Measurements from ENCODE around the gene SNX14.

SNX14 gene

DNA sequence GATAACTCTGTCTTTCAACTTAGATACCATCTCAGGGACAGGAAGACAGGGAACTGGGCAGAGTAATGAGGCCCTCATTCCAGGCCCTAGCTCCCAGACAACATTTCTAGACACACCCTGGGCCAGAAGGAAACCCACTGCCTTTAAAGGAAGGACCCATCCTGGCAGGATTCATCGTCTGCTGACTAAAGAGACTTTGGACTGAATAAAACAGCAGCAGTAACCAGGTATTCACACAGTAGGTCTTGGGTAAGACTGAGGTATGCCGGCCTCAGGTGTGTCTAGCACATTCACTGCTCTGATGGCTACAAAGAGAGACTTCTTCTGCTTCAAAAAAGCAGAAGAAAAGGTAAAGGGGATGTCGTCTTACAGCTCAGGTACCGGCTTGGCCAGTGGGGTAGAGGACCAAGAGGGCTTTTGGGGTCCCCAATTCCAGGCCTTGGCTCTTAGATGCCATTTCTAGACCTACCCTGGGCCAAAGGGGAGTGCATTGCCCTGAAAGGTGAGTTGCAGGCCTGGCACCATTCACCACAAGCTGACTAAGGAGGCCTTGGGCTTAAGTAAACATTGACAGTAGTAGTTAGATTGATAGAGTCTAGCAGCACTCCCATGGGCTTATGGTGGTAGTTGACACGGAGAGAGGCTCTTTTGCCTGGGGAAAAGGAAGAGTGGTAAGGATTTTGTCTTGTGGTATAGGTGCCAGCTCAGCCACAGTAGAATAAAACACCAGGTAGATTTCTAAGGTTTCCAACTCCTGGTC lies 13.4 kb downstream of the SNX14 start:
- TF ChIP-seq TAF1 (IDR thresholded peaks at IDR 0.05; ENCODE audit: low read depth) (no peak), RAD21 (IDR thresholded peaks at IDR 0.05; ENCODE audit: low read depth) (no peak), TEAD4 (IDR thresholded peaks at IDR 0.05) (no peak), EGR1 (IDR thresholded peaks at IDR 0.05) (no peak), FOXM1 (IDR thresholded peaks at IDR 0.05; ENCODE audit: borderline replicate concordance, low read depth) (no peak), TCF12 (IDR thresholded peaks at IDR 0.05; ENCODE audit: low read depth) (no peak), YY1 (IDR thresholded peaks at IDR 0.05; ENCODE audit: low read depth) (no peak), EP300 (IDR thresholded peaks at IDR 0.05; ENCODE audit: borderline replicate concordance) (no peak), CEBPB (IDR thresholded peaks at IDR 0.05) (no peak), ZBTB7A (IDR thresholded peaks at IDR 0.05; ENCODE audit: low read depth) (no peak)
- TF ChIP-seq, protein P1, sequence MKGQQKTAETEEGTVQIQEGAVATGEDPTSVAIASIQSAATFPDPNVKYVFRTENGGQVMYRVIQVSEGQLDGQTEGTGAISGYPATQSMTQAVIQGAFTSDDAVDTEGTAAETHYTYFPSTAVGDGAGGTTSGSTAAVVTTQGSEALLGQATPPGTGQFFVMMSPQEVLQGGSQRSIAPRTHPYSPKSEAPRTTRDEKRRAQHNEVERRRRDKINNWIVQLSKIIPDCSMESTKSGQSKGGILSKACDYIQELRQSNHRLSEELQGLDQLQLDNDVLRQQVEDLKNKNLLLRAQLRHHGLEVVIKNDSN (IDR thresholded peaks at IDR 0.05) = no peak
- TF ChIP-seq, protein P2, sequence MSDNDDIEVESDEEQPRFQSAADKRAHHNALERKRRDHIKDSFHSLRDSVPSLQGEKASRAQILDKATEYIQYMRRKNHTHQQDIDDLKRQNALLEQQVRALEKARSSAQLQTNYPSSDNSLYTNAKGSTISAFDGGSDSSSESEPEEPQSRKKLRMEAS (IDR thresholded peaks at IDR 0.05) = no peak
- TF ChIP-seq, protein P3, sequence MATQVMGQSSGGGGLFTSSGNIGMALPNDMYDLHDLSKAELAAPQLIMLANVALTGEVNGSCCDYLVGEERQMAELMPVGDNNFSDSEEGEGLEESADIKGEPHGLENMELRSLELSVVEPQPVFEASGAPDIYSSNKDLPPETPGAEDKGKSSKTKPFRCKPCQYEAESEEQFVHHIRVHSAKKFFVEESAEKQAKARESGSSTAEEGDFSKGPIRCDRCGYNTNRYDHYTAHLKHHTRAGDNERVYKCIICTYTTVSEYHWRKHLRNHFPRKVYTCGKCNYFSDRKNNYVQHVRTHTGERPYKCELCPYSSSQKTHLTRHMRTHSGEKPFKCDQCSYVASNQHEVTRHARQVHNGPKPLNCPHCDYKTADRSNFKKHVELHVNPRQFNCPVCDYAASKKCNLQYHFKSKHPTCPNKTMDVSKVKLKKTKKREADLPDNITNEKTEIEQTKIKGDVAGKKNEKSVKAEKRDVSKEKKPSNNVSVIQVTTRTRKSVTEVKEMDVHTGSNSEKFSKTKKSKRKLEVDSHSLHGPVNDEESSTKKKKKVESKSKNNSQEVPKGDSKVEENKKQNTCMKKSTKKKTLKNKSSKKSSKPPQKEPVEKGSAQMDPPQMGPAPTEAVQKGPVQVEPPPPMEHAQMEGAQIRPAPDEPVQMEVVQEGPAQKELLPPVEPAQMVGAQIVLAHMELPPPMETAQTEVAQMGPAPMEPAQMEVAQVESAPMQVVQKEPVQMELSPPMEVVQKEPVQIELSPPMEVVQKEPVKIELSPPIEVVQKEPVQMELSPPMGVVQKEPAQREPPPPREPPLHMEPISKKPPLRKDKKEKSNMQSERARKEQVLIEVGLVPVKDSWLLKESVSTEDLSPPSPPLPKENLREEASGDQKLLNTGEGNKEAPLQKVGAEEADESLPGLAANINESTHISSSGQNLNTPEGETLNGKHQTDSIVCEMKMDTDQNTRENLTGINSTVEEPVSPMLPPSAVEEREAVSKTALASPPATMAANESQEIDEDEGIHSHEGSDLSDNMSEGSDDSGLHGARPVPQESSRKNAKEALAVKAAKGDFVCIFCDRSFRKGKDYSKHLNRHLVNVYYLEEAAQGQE (IDR thresholded peaks at IDR 0.05; ENCODE audit: low read depth) = no peak

DNA sequence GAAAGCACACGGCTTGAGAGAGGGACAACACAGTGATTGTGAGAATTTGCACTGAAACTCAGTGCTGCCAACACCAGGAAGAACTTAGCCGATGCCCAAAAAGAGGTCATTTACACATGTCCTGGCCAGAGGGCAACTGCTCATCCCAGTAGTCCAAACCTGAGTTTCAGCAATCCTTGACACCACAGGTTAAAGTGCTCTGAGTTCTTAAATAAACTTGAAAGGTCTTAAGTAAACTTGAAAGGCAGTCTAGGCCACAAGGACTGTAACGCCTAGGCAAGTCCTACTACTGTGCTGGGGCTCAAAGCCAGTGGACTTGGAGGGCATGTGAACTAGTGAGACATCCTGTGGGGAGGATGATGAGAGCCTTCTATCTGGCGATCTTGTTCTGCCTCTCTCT lies 14.1 kb downstream of the SNX14 start:
- no peak for TF ChIP-seq CEBPB (IDR thresholded peaks at IDR 0.05)
- TF ChIP-seq TAF1 (IDR thresholded peaks at IDR 0.05; ENCODE audit: low read depth) = no peak
- no peak for TF ChIP-seq EGR1 (IDR thresholded peaks at IDR 0.05)
- TF ChIP-seq, protein P3 (IDR thresholded peaks at IDR 0.05; ENCODE audit: low read depth) = no peak
- TF ChIP-seq YY1 (IDR thresholded peaks at IDR 0.05; ENCODE audit: low read depth) = no peak
- no peak for TF ChIP-seq TEAD4 (IDR thresholded peaks at IDR 0.05)
- TF ChIP-seq EP300 (IDR thresholded peaks at IDR 0.05; ENCODE audit: borderline replicate concordance) = no peak
- TF ChIP-seq NFIC (IDR thresholded peaks at IDR 0.05) = no peak
- TF ChIP-seq, protein P1 (IDR thresholded peaks at IDR 0.05) = no peak
- TF ChIP-seq TCF12 (IDR thresholded peaks at IDR 0.05; ENCODE audit: low read depth) = no peak

DNA sequence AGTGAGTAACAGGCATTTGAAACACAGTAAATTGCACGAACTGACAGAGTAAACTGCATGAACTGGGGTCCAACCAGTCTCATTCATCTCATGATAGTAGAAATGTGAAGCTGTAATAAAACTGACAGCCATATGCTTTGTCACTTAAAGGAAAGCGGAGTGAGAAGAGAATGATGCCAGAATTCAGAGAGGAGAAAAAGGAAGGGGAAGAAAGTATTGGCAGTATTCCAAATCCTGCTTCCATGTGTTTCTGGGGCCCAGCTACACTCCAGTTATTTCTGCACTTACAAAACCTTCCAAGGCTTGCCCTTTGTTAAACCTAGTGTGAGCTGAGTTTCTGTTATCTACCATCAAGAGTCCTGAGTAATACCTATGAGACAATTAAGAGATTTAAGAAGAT lies 17.2 kb downstream of the SNX14 start:
- TF ChIP-seq FOXM1 (IDR thresholded peaks at IDR 0.05; ENCODE audit: borderline replicate concordance, low read depth) (no peak), CREB1 (IDR thresholded peaks at IDR 0.05; ENCODE audit: low read depth) (no peak), ZBTB7A (IDR thresholded peaks at IDR 0.05; ENCODE audit: low read depth) (no peak), CEBPB (IDR thresholded peaks at IDR 0.05) (no peak), NFIC (IDR thresholded peaks at IDR 0.05) (no peak; the same call in 1 of the 2 replicates), EP300 (IDR thresholded peaks at IDR 0.05; ENCODE audit: borderline replicate concordance) (no peak), EGR1 (IDR thresholded peaks at IDR 0.05) (no peak), TEAD4 (IDR thresholded peaks at IDR 0.05) (no peak), YY1 (IDR thresholded peaks at IDR 0.05; ENCODE audit: low read depth) (no peak), RAD21 (IDR thresholded peaks at IDR 0.05; ENCODE audit: low read depth) (no peak), TCF12 (IDR thresholded peaks at IDR 0.05; ENCODE audit: low read depth) (no peak), TAF1 (IDR thresholded peaks at IDR 0.05; ENCODE audit: low read depth) (no peak)
- TF ChIP-seq, protein P3 (IDR thresholded peaks at IDR 0.05; ENCODE audit: low read depth) = no peak
- TF ChIP-seq, protein P1 (IDR thresholded peaks at IDR 0.05) = no peak
- TF ChIP-seq, protein P2 (IDR thresholded peaks at IDR 0.05) = no peak

Measured in Ishikawa (cell line).